ENCODE results near the gene SIN3B.

SIN3B gene

DNA sequence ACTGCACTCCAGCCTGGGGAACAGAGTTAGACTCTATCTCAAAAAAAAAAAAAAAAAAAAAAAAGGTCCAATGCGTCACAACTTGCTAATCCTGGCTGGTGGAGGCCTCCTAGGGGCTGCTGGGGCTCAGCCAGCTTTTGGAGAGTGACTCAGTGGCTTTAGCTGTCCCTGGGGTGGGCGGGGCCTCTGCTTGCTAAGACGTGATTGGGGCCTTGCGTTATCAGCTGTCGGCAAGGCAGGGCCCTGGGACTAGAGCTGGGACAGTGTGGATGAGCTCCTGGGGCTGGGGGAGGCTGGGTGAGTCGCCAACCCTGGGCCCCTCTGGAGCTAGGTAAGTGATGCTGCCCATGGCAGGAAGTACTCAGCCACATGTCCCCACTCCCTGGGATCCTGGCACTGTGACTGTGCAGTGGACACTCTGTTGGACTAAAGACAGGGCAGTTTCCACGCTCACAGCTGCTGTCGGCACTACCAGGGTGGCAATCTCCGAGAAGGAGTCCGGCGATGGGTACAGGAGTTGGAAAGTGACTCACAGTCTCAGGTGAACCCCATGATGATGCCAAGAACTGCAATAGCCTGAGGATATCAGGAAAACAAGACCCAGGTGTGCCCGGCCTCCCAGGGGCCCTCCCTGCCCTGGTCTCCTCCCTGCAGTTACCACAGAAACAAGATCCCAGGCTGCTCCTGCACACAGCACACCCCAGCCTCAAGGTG is 91.8 kb downstream of the SIN3B start (continued):
- TF ChIP-seq KLF7 (tag by site-specific recombination; IDR thresholded peaks at IDR 0.05; ENCODE audit: borderline replicate concordance) (no peak), ZNF629 (tag by site-specific recombination; IDR thresholded peaks at IDR 0.05) (peak; percentile 87), ZNF26 (tag by site-specific recombination; IDR thresholded peaks at IDR 0.05) (no peak), ZNF621 (tag by site-specific recombination; IDR thresholded peaks at IDR 0.05) (no peak), ZBTB48 (tag by site-specific recombination; IDR thresholded peaks at IDR 0.05) (no peak), ZNF211 (tag by site-specific recombination; IDR thresholded peaks at IDR 0.05; ENCODE audit: low read depth) (no peak), ZNF645 (tag by site-specific recombination; IDR thresholded peaks at IDR 0.05) (no peak), ZNF324 (tag by site-specific recombination; IDR thresholded peaks at IDR 0.05) (no peak), ZNF362 (tag by site-specific recombination; IDR thresholded peaks at IDR 0.05) (no peak)
- TF ChIP-seq, protein P1, sequence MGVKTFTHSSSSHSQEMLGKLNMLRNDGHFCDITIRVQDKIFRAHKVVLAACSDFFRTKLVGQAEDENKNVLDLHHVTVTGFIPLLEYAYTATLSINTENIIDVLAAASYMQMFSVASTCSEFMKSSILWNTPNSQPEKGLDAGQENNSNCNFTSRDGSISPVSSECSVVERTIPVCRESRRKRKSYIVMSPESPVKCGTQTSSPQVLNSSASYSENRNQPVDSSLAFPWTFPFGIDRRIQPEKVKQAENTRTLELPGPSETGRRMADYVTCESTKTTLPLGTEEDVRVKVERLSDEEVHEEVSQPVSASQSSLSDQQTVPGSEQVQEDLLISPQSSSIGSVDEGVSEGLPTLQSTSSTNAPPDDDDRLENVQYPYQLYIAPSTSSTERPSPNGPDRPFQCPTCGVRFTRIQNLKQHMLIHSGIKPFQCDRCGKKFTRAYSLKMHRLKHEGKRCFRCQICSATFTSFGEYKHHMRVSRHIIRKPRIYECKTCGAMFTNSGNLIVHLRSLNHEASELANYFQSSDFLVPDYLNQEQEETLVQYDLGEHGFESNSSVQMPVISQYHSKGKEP (tag by site-specific recombination; IDR thresholded peaks at IDR 0.05): no peak

DNA sequence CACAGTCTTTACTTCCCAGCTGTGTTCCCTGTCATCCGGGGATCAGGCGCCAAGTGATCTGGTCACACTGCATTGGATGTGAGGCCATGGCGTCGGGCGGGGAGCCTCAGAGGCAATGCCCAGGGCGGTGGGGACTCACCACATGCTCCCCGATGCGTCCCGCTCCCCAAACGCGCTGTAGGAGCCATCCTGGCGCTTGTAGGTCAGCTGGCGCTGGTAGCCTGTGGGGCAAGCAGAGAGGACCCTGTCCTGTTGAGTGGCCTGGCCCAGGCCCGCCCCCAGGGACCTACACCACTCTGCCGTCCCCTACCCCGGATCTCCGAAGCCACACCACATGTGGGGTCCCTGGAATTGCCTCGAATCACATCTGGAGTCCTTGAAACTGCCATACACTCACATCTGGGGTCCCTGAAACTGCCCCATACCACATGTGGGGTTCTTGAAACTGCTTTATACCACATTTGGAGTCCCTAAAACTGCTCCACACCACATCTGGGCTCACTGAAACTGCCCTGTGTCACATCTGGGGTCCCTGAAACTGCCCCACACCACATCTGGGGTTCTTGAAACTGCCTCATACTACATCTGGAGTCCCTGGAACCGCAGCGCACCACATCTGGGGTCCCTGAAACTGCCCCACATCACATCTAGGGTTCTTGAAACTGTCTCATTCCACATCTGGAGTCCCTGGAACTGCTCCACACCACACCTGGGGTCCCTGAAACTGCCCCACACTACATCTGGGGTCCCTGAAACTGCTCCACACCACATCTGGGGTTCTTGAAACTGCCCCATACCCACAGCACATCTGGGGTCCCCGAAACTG is 92.8 kb downstream of the SIN3B start:
- no peak overlapping the region for H3K4me3 ChIP-seq (ENCODE audit: low read depth, low read length)
- H3K9me3 ChIP-seq (ENCODE audit: control insufficient read depth, insufficient read depth, low read depth, low read length): no peaks in the 10 kb centered on the region
- ChIA-PET POLR2A (interaction anchor here (1.0 kb wide), 1 partner anchor 16 kb away, joined by 8 read pairs; no protein-coding TSS in a partner anchor), CTCF (interaction anchor here (0.7 kb wide), 1 partner anchor 532 kb away, joined by 3 read pairs; no protein-coding TSS in a partner anchor)
- H3K4me1 ChIP-seq (ENCODE audit: control insufficient read depth, insufficient read depth, low read length): no peaks in the 10 kb centered on the region
- TF ChIP-seq PRDM4 (tag by site-specific recombination; IDR thresholded peaks at IDR 0.05): peak; percentile 99
- no peak for TF ChIP-seq ZNF169 (tag by site-specific recombination; IDR thresholded peaks at IDR 0.05)
- H3K27ac ChIP-seq (ENCODE audit: extremely low read depth, low read depth, low read length): no peak overlapping the region
- no peaks in the 10 kb centered on the region for H3K36me3 ChIP-seq (ENCODE audit: control insufficient read depth in 2 of 2, insufficient read depth in 1 of 2, low read length in 2 of 2)

DNA sequence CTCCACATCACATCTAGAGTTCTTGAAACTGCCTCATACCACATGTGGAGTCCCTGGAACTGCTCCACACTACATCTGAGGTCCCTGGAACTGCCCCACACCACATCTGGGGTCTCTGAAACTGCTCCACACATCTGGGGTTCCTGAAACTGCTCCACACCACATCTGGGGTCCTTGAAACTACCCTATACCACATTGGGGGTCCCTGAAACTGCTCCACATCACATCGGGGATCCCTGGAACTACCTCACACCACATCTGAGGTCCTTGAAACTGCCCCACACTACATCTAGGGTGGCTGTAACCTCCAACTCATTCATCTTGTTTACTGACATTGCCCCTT is 93.4 kb downstream of the SIN3B start:
- Histone ChIP-seq H3K27ac (ENCODE audit: extremely low read depth, low read depth, low read length) (no peak overlapping the region), H3K4me1 (ENCODE audit: control insufficient read depth, insufficient read depth, low read length) (no peaks in the 10 kb centered on the region), H3K36me3 (ENCODE audit: control insufficient read depth in 2 of 2, insufficient read depth in 1 of 2, low read length in 2 of 2) (no peaks in the 10 kb centered on the region), H3K4me3 (ENCODE audit: low read depth, low read length) (no peak overlapping the region), H3K9me3 (ENCODE audit: control insufficient read depth, insufficient read depth, low read depth, low read length) (no peaks in the 10 kb centered on the region)
- TF ChIP-seq KLF7 (tag by site-specific recombination; IDR thresholded peaks at IDR 0.05; ENCODE audit: borderline replicate concordance): no peak
- peak; percentile 98 for TF ChIP-seq PRDM4 (tag by site-specific recombination; IDR thresholded peaks at IDR 0.05)
- TF ChIP-seq ZNF133 (tag by site-specific recombination; IDR thresholded peaks at IDR 0.05): no peak
- no peak for TF ChIP-seq ZNF776 (tag by site-specific recombination; IDR thresholded peaks at IDR 0.05; ENCODE audit: borderline replicate concordance)
- ChIA-PET POLR2A (no interaction called here), CTCF (no interaction called here)
